GM23338 (cell line): ENCODE results near the gene CDC42EP2.

Source experiments
- CTCF ChIP-seq, 2 experiments: fragments of 200-600 bp in 1 of 2; sonication (generic) in 1 of 2; conservative IDR thresholded peaks; 2 replicates each; pipeline versions ENCODE4 v1.5.1 to v1.6.1; 2016 to 2017; ENCODE audit warnings: antibody characterized with exemption in 2 of 2, low read depth in 2 of 2, mild to moderate bottlenecking in 2 of 2, moderate library complexity in 1 of 2
- ETS1 ChIP-seq: IDR thresholded peaks from 2 replicates; pipeline ENCODE4 v1.6.1; 2016; ENCODE audit warnings: antibody characterized with exemption
- EZH2 ChIP-seq: fragments of 200-600 bp; sonication (generic); IDR thresholded peaks from one replicate; pipeline ENCODE4 v1.8.0; 2017; ENCODE audit warnings: antibody characterized with exemption, mild to moderate bottlenecking, low read depth; ENCODE audit not compliant: unreplicated experiment
- EZH2phosphoT487 ChIP-seq: fragments of 200-600 bp; sonication (generic); IDR thresholded peaks from one replicate; pipeline ENCODE4 v1.8.1; 2018; ENCODE audit warnings: antibody characterized with exemption; ENCODE audit not compliant: unreplicated experiment
- JUNB ChIP-seq: IDR thresholded peaks from one replicate; pipeline ENCODE4 v1.6.1; 2016; ENCODE audit warnings: antibody characterized with exemption; ENCODE audit not compliant: unreplicated experiment
- POLR2AphosphoS5 ChIP-seq: IDR thresholded peaks from 2 replicates; pipeline ENCODE4 v1.6.1; 2016; ENCODE audit warnings: antibody characterized with exemption, low read depth
- STAT1 ChIP-seq: IDR thresholded peaks from one replicate; pipeline ENCODE4 v1.6.1; 2016; ENCODE audit warnings: antibody characterized with exemption; ENCODE audit not compliant: unreplicated experiment
- ZNF331 ChIP-seq: fragments of 250-450 bp; sonication (Bioruptor Pico); IDR thresholded peaks from 2 replicates; pipeline ENCODE4 v1.5.0; 2020; ENCODE audit warnings: low read depth, mild to moderate bottlenecking, moderate library complexity

DNA sequence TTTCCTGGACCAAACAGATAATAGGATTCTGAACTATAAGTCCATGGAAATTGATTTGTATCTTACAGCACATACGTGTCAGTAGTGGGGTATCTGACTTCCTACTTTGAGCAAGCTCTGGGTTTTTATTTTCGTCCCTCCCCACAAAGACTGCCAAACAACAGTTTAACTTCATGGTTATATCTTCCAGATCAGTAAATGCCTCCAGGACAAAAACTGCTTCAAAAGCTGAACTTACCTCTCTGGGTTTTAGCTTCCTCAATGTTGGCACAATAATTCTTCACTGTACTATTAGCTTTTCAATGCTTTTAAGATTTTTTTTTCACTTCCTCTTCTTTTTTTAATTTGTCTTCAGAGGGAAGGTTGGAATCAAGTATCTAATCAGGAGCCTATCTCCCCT, 14.8 kb downstream of the CDC42EP2 start:
- TF ChIP-seq POLR2AphosphoS5, result no peak
- TF ChIP-seq CTCF (conservative IDR thresholded peaks at IDR 0.05; ENCODE audit: low read depth in 2 of 2), result no peak
- TF ChIP-seq EZH2, result no peak
- TF ChIP-seq EZH2phosphoT487, result no peak
- TF ChIP-seq ETS1, result no peak
- no peak for TF ChIP-seq STAT1
- TF ChIP-seq JUNB, result no peak
- TF ChIP-seq ZNF331 (CRISPR knock-in tag), result no peak
